HL-60/S4 treated with phorbol 12-myristate 13-acetate at 8.2 ng/mL for 4 days and 3 days (cell line): Measurements from ENCODE around the gene PLD2.

Source experiments
- in situ Hi-C: fragments of 300-500 bp; cut with MboI; formaldehyde crosslinking; loops from 2 replicates; pipeline ENCODE4 v1.15.0; 2022; ENCODE audit warnings: low sequenced_read_pairs

Gene PLD2, protein sequence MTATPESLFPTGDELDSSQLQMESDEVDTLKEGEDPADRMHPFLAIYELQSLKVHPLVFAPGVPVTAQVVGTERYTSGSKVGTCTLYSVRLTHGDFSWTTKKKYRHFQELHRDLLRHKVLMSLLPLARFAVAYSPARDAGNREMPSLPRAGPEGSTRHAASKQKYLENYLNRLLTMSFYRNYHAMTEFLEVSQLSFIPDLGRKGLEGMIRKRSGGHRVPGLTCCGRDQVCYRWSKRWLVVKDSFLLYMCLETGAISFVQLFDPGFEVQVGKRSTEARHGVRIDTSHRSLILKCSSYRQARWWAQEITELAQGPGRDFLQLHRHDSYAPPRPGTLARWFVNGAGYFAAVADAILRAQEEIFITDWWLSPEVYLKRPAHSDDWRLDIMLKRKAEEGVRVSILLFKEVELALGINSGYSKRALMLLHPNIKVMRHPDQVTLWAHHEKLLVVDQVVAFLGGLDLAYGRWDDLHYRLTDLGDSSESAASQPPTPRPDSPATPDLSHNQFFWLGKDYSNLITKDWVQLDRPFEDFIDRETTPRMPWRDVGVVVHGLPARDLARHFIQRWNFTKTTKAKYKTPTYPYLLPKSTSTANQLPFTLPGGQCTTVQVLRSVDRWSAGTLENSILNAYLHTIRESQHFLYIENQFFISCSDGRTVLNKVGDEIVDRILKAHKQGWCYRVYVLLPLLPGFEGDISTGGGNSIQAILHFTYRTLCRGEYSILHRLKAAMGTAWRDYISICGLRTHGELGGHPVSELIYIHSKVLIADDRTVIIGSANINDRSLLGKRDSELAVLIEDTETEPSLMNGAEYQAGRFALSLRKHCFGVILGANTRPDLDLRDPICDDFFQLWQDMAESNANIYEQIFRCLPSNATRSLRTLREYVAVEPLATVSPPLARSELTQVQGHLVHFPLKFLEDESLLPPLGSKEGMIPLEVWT

DNA sequence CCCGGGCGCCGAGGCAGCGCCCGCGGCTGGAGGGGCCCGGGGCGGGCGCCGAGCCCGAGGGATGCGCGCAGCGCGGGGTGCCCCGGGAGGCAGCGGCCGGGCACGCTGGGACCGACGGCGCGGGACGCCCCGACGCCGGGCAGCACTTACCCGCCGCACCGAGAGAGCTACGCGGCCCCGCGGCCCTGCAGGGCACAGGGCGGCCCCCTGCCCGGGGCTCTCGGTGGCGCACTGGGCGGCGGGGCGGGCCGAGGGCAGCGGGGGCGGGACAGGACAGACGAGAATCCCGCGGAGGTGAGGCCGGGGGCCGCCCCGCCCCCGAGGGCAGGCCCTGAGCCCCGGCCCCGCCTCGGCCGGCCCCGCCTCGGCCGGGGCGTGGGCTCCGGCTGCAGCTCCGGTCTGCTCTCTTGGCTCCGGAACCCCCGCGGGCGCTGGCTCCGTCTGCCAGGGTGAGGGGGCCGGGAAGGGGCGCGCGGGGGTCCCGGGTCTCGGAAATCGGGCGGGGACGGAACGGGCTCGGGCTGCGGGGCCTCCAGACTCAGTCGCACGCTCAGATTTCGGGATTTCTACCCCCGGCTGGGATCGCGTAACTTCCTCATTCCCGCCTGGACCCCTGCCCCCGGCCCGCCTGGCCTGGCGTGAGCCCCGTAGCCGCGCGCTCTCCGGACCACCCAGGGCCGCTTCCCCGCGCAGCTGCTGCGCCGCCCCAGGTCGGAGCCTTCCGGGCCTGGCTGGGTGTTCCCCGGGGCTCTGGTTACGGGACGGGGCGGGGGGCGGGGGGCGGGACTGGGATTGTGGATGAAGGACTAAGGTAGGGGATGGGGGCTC is at the start of gene PLD2:
Gene PLD2, plus strand, starts transcription at position 376 of the 828 bp plus-strand sequence. CDS start 621 bp downstream, outside the sequence.
- in situ Hi-C loops = no loop called here

DNA sequence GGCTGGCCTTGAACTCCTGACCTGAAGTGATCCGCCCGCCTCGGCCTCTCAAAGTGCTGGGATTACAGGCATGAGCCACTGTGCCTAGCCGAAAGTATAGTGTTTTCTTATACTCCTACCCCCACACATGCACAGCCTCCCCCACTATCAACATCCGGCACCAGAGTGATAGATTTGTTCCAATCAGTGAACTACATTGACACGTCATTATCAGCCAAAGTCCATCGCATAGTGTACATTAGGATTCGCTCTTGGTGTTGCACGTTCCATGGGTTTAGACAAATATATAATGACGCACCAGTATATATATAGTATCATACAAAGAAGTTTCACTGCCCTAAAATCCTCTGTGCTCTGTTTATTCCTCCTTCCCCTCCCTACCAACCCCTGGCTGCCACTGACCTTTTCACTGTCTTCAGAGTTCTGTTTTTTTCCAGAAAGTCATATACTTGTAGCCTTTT is 47.1 kb upstream of the PLD2 start:
- in situ Hi-C loops = no loop called here

DNA sequence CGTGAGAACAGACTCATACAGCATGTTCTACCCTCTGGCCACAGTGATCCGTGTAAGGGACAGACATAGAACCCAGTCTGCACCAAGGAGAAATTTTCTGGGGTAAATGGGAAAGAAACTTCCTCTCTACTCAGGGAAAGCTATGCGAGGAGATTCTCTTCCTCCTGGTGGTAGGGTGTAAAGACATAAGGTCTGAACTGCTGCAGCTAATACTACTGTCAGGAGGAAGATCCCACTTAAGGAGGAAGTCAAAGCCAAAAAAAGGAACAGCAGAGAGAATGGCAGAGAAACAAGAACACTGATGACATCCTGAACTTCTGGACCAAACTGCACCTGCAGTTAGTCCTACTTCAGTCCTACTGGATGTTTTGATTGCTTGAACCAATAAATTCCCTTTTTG is 42.4 kb upstream of the PLD2 start:
- in situ Hi-C loops = no loop called here

DNA sequence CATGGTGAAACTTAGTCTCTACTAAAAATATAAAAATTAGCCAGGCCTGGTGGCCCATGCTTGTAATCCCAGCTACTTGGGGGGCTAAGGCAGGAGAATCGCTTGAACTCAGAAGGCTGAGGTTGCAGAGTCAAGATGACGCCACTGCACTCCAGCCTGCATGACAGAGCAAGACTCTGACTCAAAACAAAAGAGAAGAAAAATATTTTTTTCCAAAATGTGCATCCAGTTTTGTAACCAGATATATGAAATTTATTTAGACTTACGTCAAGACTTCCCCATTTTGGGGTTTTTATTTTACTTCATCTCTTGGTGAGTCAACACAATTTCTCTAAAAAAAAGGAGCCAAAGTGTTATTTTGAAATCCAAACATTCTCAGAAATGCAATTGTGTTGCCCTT is 40.8 kb upstream of the PLD2 start:
- in situ Hi-C loops = no loop called here

DNA sequence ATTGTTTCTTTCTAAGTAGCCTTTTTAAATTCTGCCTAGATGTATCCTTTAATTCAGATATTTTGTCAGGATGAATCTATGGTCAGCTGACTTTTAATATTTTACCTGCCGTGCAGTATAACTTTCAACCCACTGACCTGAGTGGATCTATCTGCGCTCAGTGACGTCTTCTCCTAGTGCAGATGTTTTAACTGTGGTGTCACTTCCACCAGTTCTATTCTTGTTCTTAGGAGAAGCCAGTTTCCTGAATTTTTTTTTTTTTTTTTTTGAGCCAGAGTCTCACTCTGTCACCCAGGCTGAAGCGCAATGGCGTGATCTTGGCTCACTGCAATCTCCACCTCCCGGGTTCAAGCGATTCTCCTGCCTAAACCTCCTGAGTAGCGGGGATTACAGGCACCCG is 40.2 kb upstream of the PLD2 start:
- in situ Hi-C loops = no loop called here

DNA sequence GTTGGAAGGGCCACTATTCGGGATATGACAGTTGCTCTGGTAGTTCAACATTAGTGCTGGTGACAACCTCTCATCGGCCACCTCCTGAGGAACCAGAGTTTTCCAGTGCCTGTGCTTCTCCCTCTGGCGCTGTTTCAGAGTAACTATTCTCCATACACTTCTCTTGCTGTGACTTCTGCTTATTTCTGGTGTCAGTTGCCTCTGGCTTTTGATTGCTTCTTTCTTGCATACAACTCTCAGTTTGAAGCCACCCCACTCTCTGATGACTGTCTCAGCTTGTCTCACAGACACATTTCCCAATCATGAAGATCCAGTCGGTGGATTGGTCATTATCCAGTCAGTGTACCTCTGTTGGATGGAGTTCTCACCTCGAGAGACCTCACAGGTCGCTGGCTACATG is 38.7 kb upstream of the PLD2 start:
- in situ Hi-C loops = no loop called here

DNA sequence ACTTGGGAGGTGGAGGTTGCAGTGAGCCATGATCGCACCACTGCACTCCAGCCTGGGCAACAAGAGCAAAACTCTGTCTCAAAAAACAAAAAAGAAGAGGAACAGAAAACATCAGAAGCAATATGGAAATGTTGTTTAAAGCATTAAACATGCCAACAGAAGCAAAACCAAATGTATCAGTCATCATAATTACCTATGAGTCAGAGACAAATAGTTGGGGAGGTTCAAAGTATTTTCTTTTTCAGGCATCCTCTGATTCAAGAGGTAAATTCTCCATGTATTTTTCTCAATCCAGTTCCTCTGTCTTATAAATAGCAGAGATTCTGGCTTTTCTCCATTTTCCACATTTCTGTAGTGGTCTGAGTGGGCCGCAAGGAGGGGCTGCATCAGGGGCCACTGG is 37.3 kb upstream of the PLD2 start:
- in situ Hi-C loops = no loop called here

DNA sequence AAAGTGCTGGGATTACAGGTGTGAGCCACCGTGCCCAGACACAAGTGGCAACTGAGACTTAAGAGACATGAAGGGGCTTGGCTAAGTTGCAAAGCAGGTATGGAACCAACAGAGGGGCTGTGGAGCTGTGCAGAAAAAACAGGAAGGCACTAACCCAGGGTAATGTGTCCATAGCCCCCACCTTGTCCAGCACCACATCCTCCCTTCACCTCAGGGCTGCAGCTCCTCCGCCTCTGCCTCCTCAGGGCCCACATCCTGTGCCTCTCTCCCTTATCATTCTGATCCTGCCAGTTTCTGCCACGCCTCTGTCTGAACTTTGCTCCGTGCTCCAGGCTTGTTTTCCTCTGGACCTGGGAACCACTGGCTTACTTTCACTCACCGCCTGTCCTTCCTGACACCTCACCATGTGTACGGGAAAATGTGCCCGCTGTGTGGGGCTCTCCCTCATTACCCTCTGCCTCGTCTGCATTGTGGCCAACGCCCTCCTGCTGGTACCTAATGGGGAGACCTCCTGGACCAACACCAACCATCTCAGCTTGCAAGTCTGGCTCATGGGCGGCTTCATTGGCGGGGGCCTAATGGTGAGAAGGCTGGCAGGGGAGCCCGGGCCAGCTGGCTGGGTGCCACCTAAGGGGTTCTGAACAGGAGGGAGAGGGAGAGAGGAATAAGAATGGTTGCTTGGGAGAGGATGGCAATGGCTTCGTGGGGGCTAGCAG is 35.3 kb upstream of the PLD2 start, which contains the start of gene TM4SF5:
Gene TM4SF5, plus strand, starts transcription at position 368 of the 716 bp plus-strand sequence. Its CDS starts 37 bp downstream, at position 405.
- in situ Hi-C loops = no loop called here

DNA sequence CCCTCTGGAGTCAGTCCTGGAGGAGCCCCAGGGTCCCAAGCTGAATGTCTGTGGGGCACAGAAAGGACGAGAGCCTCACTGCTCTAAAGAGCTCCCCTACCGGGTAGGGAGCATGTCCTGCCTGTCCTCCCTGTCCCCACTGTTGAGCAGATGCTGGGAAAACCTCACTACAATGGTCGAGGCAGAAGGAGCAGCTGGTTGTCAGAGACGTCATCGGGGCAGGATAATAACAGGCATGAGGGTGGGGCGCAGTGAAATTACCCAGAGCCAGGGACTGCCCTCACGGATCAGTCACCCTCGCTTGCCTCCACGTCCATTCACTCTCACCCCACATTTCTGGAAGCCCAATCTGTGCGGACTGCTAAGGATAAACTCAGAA is 34.7 kb upstream of the PLD2 start:
- in situ Hi-C loops = no loop called here

DNA sequence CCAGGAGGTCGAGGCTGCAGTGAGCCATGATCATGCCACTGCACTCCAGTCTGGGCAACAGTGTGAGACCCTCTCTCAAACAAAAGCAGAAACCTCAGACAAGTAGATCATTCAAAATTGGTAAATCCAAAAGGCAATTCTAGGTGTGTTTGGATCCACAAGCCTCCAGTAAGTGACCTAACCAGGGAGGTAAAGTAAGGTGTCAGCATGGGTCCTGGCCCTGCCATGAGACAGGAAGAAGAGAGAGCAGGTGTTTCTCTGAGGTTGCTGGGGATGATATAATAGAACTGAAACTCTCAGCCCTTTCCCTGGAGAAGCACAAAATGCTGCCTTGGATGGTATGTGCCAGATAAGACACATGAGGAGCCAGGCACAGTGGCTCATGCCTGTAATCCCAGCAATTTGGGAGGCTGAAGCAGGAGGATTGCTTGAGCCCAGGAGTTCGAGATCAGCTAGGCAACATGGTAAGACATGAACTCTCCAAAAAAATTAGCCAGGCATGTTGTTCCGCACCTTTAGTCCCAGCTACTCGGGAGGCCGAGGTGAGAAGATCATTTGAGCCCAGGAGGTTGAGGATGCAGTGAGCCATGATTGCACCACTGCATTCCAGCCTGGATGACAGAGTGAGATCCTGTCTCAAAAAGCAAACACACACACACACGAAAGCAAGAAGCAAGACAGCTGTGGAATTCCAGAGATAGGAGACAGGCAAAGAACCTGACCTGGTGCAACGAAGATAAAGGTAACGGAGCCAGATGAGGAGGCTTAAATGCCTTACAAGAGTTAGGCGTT is 28.8 kb upstream of the PLD2 start:
- in situ Hi-C loops = no loop called here

DNA sequence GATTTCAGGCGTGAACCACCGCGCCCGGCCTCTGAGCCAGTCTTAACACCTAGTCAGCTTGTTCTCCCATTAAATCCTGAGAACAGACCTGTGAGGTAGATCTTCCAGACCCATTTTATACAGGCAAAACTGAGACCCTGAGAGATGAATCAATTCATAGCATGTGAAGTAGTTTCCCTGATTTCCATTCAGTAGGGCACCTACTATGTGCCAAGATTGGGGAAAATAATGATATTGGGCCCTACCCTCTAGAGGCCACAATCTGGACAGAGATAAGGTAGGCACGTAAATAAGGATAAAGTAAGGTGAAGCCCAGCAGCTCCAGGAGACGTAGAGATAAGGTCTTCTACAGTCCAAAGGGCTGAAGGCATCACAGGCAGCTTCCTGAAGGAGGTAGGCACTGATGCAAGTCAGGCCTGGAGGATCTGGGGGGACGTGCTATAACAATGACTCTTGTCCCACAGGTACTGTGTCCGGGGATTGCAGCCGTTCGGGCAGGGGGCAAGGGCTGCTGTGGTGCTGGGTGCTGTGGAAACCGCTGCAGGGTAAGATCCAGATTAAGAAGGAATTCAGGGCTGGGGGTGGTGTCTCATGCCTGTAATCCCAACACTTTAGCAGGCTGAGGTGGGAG is 26.5 kb upstream of the PLD2 start:
- in situ Hi-C loops = no loop called here

DNA sequence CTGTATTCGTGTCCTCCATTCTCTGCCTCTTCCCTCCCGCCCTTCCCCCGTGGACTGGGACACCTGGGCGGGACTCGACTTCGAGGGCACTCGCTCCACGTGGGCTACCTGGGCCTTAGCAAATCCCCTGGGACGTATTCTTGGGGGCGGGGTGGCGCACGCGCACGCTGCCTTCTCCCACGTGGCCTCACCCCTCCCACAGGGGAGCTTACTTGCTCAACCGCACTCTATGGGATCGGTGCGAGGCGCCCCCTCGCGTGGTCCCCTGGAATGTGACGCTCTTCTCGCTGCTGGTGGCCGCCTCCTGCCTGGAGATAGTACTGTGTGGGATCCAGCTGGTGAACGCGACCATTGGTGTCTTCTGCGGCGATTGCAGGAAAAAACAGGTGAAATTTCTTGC is 24.3 kb upstream of the PLD2 start:
- in situ Hi-C loops = no loop called here

DNA sequence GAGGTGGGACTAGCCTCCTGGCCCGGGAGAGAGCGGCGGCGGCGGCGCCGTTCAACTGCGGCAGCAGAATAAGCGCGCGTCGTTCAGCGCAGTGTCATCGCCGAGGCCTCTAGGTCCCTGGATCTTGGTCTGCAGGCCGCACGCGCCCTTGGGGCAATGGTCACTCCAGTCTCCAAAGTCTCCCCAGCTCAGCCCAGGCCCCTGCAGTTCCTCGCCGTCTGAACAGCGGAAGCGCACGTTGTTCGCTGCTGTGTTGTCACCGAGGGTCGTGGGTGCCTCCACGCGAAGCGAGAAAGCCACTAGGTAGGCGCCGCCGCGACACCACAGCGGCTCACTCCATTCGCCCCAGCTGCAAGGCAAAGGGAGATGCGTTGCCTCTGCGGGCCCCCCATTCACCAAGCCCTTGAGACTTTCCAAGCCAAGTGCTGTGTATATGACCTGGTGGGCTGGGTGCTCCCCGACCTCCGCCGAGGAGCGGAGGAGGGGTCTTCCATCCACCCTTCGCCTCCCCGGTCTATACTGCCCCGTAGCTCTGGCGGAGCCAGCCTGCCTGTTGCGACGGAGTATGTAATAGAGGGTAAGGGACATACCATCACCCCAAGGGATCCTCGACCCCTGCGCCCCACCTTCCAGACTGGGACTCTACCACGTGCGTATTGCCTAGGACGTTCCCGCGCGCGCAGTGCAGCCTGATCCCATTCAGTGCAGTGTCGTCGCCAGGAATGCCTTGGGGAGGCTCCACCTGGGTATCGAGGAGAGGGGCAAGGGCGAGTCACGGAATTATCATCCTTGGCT is 21.4 kb upstream of the PLD2 start:
- in situ Hi-C loops = no loop called here

DNA sequence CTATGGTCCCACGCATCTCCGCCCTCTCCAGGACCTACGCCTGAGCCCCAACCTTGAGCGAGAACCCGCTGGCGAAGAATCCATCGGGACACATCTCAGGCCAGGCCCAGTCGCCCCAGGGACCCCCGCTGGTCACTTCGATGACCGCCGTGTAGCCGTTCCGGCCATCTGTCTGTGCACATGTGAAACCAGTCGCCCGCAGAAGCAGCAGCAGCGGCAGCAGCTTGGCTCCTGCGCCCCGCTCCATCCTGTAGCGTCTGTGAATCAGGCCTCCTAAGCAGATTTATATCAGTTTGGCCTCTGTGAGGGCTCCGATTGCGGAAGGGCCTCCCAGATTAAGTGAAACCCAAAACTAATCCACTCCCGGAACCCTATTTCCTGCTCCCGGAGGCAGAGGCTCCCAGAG is 20.8 kb upstream of the PLD2 start, which contains the start of gene VMO1:
Gene VMO1, minus strand, starts transcription at position 259 of the 406 bp plus-strand sequence. Its CDS starts 12 bp downstream, at position 247.
- in situ Hi-C loops = no loop called here

DNA sequence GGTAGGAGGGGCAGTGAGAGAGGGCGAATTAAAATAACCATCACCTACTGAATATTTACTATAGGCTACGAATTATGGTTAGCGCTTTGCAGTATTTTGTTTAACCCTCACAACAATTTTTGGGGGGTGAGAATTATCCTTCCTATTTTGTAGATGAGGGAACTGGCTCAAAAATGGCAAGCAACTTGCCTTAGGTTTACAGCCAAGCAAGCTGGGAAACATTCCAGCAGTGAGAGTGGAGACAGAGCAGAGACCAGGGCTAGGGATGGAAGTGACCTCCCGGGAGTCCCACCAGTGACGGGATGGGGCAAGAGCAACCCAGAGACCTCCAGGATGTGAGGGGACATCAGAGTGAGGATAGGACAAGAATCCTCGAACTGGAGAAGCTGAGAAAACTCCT is 20.4 kb upstream of the PLD2 start:
- in situ Hi-C loops = no loop called here

DNA sequence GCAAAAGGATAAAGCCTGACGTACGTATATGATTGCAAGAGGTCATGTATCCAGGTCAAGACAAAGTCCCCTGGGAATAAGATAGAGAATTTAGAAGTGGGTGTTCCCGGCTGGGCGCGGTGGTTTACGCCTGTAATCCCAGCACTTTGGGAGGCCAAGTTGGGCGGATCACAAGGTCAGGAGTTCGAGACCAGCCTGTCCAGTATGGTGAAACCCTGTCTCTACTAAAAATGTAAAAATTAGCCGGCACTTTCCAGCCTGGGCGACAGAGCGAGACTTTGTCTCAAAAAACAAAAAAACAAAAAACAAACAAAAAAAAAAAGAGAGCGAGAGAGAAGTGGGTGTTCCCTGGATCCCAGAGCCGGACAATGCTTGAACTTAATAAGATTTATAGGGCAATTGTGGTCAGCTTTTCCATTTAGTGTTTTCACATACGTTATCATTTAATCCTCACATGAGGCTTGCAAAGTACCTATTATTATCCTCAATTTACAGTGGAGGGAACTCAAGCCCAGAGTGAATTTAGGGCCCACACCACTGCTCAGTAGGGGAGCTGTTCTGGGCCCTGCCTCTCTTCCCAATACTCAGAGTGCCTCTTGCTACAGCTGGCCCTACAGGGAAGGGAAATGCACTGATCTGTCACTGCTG is 18.7 kb upstream of the PLD2 start:
- in situ Hi-C loops = no loop called here
